ENCODE data around the gene LMF1. TPM values are rescaled to one million over a fixed set of nuclear protein-coding genes. Genes with fewer than 3 reads are reported as not detected.

LMF1 gene
- total and polyA plus RNA-seq, 2 donors from 2014 or later = 15.4 to 28.6 TPM

DNA sequence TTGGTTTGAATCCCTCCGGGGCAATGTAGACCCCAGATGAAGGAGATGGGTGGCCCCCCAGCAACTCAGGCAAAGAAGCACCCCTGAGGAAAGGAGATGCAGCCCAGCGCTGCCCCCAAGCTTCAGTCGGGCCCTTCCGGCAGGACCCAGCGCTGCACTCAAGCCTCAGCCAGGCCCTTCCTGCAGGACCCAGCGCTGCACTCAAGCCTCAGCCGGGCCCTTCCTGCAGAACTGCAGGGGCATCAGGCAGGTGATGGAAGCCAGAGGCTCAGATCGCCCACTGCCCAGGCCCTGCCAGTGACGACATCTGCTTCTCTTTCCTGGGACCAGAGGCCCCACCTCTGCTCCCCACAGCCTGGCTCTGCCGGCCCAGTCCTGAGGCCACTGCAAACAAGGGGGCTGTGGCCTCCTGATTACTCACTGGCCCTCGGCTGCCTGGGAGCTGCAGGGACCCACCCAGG lies 18.6 kb upstream of the LMF1 start:
- no peak for DNase-seq
- Histone ChIP-seq H3K4me1 (ENCODE audit: control insufficient read depth in 2 of 3, insufficient read depth in 2 of 3, low read depth in 1 of 3, low read length in 3 of 3) (no peaks in the 10 kb centered on the region), H3K4me3 (ENCODE audit: low read length in 3 of 3) (no peak overlapping the region), H3K27ac (ENCODE audit: low read depth in 2 of 2, low read length in 2 of 2) (no peak overlapping the region), H3K9ac (ENCODE audit: low read length in 3 of 3) (no peak overlapping the region), H3K27me3 (ENCODE audit: control insufficient read depth, insufficient read depth, low read length) (peaks cover 3% of the 10 kb centered on the region), H3K9me3 (ENCODE audit: control insufficient read depth in 2 of 3, insufficient read depth in 1 of 3, low read length in 3 of 3) (peaks cover 0 to under 1% (median 0%) of the 10 kb centered on the region in 3 donors), H3K36me3 (ENCODE audit: control insufficient read depth in 2 of 3, insufficient read depth in 3 of 3, low read length in 3 of 3) (no peaks in the 10 kb centered on the region)
- FAIRE-seq = no peak
- intact Hi-C loops (cut with DNase I) = no loop called here
- TF ChIP-seq, protein P1, sequence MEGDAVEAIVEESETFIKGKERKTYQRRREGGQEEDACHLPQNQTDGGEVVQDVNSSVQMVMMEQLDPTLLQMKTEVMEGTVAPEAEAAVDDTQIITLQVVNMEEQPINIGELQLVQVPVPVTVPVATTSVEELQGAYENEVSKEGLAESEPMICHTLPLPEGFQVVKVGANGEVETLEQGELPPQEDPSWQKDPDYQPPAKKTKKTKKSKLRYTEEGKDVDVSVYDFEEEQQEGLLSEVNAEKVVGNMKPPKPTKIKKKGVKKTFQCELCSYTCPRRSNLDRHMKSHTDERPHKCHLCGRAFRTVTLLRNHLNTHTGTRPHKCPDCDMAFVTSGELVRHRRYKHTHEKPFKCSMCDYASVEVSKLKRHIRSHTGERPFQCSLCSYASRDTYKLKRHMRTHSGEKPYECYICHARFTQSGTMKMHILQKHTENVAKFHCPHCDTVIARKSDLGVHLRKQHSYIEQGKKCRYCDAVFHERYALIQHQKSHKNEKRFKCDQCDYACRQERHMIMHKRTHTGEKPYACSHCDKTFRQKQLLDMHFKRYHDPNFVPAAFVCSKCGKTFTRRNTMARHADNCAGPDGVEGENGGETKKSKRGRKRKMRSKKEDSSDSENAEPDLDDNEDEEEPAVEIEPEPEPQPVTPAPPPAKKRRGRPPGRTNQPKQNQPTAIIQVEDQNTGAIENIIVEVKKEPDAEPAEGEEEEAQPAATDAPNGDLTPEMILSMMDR (IDR thresholded peaks at IDR 0.05; ENCODE audit: borderline replicate concordance, extremely low read depth, insufficient read depth) = no peak

DNA sequence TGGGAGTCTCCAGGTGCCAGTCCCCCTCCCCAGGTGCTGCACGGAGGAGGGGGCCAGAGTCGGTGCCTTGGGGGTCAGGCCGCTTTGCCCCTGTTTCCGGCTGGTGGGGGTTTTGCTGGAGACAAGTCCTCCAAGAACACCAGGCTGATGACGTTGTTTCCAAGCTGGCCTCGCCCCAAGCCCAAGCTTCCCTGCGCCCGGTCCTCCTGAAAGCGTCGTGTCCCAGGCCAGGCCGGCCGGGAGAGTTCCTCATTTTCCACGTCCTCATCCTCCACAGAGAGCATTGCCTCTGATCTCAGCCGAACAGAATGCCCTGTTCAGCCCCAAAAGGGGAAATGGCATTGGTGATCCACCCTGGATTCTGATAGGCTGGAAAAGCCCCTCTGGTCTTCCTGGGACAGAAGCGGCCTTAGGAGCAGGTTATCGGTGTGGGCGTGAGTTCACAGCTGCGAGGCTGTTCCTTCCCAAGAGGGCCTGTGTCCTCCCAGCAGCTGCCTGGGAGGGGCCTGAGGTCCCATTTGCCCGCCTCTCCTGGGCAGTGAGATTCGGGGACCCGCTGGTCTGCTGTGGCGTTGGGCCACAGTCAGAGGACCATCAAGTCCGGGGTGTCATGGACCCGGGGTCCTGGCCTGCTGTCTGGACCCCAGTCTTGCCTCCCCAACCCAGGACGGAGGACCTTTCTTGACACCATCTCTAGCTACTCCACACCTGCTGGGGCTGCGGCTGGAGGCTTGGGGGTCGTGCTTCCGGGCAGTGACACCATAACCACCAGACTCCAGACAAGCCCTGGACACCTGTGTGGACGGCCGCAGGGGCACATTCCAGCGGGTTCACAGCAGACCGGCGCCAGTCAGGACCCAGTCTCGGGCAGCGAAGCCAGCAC lies 17.9 kb upstream of the LMF1 start:
- Histone ChIP-seq H3K36me3 (ENCODE audit: control insufficient read depth in 2 of 3, insufficient read depth in 3 of 3, low read length in 3 of 3) (no peaks in the 10 kb centered on the region), H3K9me3 (ENCODE audit: control insufficient read depth in 2 of 3, insufficient read depth in 1 of 3, low read length in 3 of 3) (no peaks in the 10 kb centered on the region), H3K27me3 (ENCODE audit: control insufficient read depth, insufficient read depth, low read length) (peaks cover 3% of the 10 kb centered on the region), H3K4me3 (ENCODE audit: low read length in 3 of 3) (no peak overlapping the region), H3K27ac (ENCODE audit: low read depth in 2 of 2, low read length in 2 of 2) (no peak overlapping the region), H3K9ac (ENCODE audit: low read length in 3 of 3) (no peak overlapping the region), H3K4me1 (ENCODE audit: control insufficient read depth in 2 of 3, insufficient read depth in 2 of 3, low read depth in 1 of 3, low read length in 3 of 3) (no peaks in the 10 kb centered on the region)
- intact Hi-C loops (cut with DNase I) = no loop called here
- no peak for DNase-seq
- no peak for FAIRE-seq
- TF ChIP-seq, protein P1 (IDR thresholded peaks at IDR 0.05; ENCODE audit: borderline replicate concordance, extremely low read depth, insufficient read depth) = no peak

DNA sequence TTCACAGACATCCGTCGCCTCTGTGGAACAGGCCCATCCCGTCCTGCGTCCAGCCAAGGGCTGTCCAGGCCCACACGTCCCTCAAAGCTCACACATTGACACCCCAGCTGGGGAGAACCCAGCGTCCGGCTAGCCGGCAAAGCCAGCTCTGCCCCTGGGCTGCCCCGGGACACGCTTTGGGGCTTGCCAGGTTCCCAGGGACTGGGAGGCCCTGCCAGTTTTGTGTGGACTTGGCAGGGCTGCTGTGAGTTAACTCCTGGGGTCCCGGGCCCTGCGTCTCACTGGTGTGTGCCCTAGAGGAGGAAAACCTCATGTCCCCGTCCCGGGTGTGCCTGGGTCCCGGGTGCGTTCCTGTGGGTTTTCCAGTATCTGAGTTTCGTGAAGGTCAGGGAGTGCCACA lies 17.1 kb upstream of the LMF1 start:
- intact Hi-C loops (cut with DNase I) = no loop called here
- H3K4me1 ChIP-seq (ENCODE audit: control insufficient read depth in 2 of 3, insufficient read depth in 2 of 3, low read depth in 1 of 3, low read length in 3 of 3) = no peaks in the 10 kb centered on the region
- TF ChIP-seq, protein P1 (IDR thresholded peaks at IDR 0.05; ENCODE audit: borderline replicate concordance, extremely low read depth, insufficient read depth) = no peak
- no peaks in the 10 kb centered on the region for H3K9me3 ChIP-seq (ENCODE audit: control insufficient read depth in 2 of 3, insufficient read depth in 1 of 3, low read length in 3 of 3)
- no peak overlapping the region for H3K9ac ChIP-seq (ENCODE audit: low read length in 3 of 3)
- FAIRE-seq (no peak), DNase-seq (no peak)
- peaks cover 3% of the 10 kb centered on the region for H3K27me3 ChIP-seq (ENCODE audit: control insufficient read depth, insufficient read depth, low read length)
- no peak overlapping the region for H3K4me3 ChIP-seq (ENCODE audit: low read length in 3 of 3)
- no peaks in the 10 kb centered on the region for H3K36me3 ChIP-seq (ENCODE audit: control insufficient read depth in 2 of 3, insufficient read depth in 3 of 3, low read length in 3 of 3)
- H3K27ac ChIP-seq (ENCODE audit: low read depth in 2 of 2, low read length in 2 of 2) = no peak overlapping the region

Data from kidney (tissue), 14 donors.